Endothelial cell of umbilical vein (primary cell): Measurements from ENCODE around the gene INO80C.
A peak's percentile ranks its signal among the peaks of the same experiment; 100 is the strongest.

Source experiments
- CTCF ChIP-seq, 2 donors: IDR thresholded peaks; 1 replicate in 1 of 2; 2 replicates in 1 of 2; pipeline ENCODE4 v1.5.1; 2011; ENCODE audit warnings: low read length in 2 of 2, mild to moderate bottlenecking in 2 of 2, moderate library complexity in 2 of 2, control low read depth in 1 of 2, inconsistent platforms in 1 of 2, low read depth in 1 of 2; ENCODE audit not compliant: insufficient read depth in 1 of 2; ENCODE audit errors: extremely low read depth in 1 of 2
- POLR2A ChIP-seq: IDR thresholded peaks from 2 replicates; pipeline ENCODE4 v1.6.1; 2012; ENCODE audit warnings: low read depth, mild to moderate bottlenecking, control low read depth, low read length

GRCh38 chr18:35457140-35457704, 40.5 kb downstream of the INO80C start:
- TF ChIP-seq POLR2A = peak; percentile 25
- TF ChIP-seq CTCF (IDR thresholded peaks at IDR 0.05; ENCODE audit: extremely low read depth in 1 of 2, insufficient read depth in 1 of 2, low read depth in 1 of 2, low read length in 2 of 2) = no peak
